ENCODE results near the gene WNT3A.

The WNT3A gene

DNA sequence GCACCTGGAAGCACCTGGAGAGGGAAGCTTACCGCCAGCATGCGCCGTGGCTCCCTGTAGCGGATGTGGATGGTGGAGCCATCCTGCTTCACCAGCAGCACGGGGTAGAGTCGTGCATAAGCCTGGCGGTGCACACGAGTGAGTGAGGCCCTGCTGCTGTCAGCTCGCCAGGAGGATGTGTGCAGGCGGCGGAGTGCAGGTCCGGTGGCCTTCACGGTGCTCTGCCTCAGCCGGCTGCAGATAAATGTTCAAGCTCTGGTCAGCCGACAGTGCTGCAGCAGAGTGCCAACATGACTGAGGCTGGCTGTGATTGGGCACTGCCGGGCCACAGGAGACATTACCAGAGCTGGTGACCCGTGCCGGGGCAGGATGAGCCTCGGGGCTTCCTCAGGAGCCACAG is 100.8 kb downstream of the WNT3A start:
- in situ Hi-C loops (cut with HindIII; ENCODE audit: low pct_unique_long_range_greater_than_20kb, low sequenced_read_pairs), result no loop called here
- TF ChIP-seq JUND (IDR thresholded peaks at IDR 0.05; ENCODE audit: low read depth), result no peak
- no peak for DNase-seq (ENCODE audit: low read depth in 1 of 2, low spot score in 1 of 2)

DNA sequence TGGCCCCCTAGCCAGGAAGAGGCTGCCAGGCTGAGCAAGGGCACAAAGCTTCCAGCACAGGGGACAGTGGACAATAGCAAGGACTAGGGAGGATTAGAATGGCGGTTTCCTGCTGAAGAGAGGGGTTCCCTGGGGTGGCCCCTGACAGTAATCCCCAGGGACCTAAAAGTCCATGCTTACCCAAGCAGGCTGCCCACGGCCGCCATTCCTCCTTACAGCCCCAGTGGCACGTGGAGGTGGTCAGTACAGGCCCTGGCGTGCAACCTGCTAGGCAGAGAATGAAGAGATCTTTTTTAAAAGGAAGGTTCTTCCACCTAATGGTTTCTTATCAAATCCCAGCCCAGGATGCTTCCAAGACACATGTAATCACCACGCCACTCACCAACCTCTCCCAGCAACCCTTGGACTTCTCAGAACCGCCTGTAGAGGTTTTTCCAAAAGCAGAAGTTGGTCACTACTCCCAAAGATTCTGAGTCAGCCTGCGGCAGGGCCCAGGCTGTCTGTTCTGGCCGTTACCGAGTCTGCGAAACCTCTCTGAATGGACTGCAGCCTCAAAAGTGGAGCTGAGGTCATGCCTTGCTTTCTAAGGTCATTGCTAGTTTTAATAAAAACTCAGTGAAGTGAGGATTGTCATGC is 101.4 kb downstream of the WNT3A start:
- no peak for DNase-seq (ENCODE audit: low read depth in 1 of 2, low spot score in 1 of 2)
- in situ Hi-C loops (cut with HindIII; ENCODE audit: low pct_unique_long_range_greater_than_20kb, low sequenced_read_pairs), result no loop called here
- TF ChIP-seq JUND (IDR thresholded peaks at IDR 0.05; ENCODE audit: low read depth), result no peak

DNA sequence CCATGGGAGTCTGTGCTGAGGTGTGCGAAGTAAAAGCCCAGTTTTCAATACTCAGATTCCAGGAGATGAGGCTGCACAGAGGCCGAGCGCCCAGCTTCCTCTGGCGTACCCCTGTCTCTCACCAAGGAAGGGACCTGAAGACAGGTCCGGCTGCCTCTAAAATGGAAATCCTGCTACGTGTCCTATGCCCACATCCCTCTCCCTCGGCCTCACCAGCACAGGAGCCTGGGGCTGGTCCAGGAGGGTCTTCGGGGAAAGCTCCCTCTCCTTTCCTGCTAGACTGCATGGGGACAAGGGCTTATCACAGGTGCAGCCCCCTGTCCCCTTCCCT is 101.9 kb downstream of the WNT3A start:
- no peak for DNase-seq (ENCODE audit: low read depth in 1 of 2, low spot score in 1 of 2)
- in situ Hi-C loops (cut with HindIII; ENCODE audit: low pct_unique_long_range_greater_than_20kb, low sequenced_read_pairs), result no loop called here
- TF ChIP-seq JUND (IDR thresholded peaks at IDR 0.05; ENCODE audit: low read depth), result no peak

DNA sequence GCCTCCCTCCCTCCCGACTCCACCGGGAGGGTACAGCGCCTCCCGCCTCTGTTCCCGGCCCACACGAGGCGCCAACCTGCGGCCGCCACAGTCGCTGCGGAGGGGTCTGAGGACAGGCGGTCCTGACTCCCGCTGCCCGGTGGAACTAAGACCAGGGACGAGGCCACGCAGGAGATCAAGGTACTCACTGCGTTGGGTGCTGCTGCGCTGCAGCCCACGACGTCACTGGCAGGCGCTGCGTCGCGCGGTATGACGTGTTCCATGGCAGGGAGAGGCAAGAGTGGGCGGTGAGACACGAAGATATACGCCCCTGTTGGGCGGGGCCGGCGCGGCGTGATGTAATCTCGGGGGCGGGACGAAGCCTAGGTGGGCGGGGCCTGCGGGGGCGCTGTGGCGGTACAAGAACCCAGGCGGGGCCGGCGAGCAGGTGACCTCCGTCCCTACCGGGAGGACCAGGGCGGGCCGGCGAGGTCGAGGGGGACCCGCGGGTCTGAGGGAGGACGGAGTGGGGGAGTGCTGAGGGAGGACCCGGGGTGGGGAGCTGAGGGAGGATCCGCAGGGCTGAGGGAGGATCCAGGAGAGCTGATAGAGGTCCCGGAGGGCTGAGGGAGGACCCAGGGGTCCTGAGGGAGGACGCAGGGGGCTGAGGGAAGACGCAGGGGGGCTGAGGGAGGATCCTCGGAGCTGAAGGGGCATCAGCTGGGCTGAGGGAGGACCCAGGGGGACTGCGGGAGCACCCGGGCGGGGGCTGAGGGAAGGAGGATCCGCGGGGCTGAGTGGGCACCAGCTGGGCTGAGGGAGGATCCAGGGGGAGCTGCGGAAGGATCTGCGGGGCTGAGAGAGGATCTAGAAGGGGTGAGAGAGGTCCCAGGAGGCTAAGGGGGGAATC is 102.5 kb downstream of the WNT3A start, which contains the start of gene MRPL55:
TSS of gene MRPL55 (minus strand) at position 227 of the 889 bp plus-strand sequence. CDS start 1,039 bp downstream, outside the sequence.
- in situ Hi-C loops (cut with HindIII; ENCODE audit: low pct_unique_long_range_greater_than_20kb, low sequenced_read_pairs), result no loop called here
- DNase-seq (ENCODE audit: low read depth in 1 of 2, low spot score in 1 of 2), result peak; percentile 93 to 98
- TF ChIP-seq JUND (IDR thresholded peaks at IDR 0.05; ENCODE audit: low read depth), result no peak

DNA sequence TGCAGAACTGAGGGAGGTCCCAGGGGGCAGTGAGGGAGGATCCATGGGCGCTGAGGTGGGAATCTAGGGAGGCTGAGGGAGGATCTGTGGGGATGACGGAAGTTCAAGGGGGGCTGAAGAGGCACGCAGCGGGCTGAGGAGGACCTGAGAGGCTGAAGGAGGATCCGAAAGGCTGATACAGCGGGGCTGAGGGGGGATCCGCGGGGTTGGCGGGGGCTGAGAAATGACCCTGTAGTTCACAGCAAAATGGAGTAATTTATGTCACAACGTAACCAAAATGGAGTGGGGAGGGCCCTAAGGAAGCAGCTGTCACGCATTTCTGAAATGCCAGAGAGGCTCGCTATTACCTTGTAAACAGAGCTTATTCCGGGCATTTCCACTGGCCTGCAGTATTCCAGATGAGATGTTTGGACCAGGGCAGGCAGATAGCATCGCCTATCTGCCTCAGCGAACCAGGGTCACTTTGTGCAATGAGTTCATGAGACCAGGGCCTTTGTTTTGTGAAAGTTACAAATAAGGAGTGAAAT is 103.2 kb downstream of the WNT3A start:
- in situ Hi-C loops (cut with HindIII; ENCODE audit: low pct_unique_long_range_greater_than_20kb, low sequenced_read_pairs), result no loop called here
- DNase-seq (ENCODE audit: low read depth in 1 of 2, low spot score in 1 of 2), result peak in 1 of 2 experiments; percentile 31
- TF ChIP-seq JUND (IDR thresholded peaks at IDR 0.05; ENCODE audit: low read depth), result no peak

DNA sequence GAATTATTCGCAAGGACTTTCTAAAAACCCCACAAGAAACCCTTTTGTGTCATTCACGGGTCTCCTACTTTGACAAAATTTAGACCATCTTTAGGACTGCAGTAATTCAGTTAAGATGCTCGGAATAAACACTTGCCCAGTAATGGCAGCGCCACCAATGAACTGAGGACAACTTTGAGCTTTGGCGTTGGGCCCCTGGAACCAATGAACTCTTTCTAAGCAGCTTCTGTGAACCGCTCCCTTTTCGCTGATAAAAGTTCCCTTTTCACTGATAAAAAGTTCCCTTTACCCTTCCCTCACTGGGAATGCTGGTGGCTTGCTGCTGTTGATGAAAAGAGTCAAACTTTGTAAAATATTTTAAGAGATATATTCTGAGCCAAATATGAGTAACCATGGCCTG is 103.8 kb downstream of the WNT3A start:
- no peak for DNase-seq (ENCODE audit: low read depth in 1 of 2, low spot score in 1 of 2)
- in situ Hi-C loops (cut with HindIII; ENCODE audit: low pct_unique_long_range_greater_than_20kb, low sequenced_read_pairs), result no loop called here
- TF ChIP-seq JUND (IDR thresholded peaks at IDR 0.05; ENCODE audit: low read depth), result no peak
